Measurements from ENCODE around the gene ACTN1. TPM values are rescaled to one million over a fixed set of nuclear protein-coding genes. Genes with fewer than 3 reads are reported as not detected.

Gene ACTN1
- total RNA-seq, 3 donors from 2014 or later: 93.7 to 607 (median 128) TPM

DNA sequence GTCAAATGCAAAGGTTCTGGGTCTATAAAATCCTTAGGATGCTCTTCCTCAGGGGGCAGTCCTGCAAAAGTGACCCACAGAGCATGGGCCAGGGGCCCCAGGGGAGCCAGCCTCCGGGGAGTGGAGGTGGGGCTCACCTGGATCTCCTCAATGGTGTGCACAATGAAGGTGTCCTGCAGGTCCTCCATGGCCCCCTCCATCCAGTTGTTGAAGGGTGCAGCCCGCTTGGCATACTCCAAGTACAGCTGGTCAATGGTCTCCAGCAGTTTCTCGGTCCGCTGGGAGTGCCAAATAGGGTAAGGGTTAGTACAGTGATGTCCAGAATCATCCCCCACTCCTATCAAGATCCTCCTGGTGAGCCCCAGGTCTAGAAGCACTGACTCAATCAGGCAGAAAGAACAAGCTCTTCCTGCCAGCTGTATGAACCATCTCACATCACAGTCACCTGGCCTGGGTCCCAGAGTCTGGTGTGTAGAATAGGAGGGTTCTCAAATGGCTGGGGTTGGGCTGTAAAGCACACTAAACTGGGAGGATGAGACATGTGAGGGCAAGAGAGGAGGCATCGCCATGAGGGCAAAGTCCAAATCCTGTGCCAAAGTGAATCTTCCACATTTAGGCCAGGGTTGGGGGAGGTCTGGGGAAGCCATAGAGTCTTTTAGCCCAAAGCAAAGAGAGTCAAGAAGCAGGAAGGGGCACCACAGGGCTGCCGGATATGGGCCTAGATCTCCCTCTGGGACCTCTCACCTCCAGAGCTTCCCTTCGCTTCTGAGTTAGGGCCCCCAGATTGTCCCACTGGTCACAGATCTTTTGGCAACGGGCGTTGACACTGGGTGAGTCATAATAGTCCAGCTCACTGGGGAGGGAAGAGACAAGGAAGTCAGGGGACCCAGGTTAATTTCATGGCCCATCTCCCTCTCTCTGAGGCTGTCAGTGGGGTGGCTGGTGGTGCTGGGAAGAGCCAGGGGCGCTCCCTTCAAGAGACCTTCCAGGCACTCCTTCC lies 94.8 kb downstream of the ACTN1 start:
- ATAC-seq (peak; percentile 48), DNase-seq (no peak)
- TF ChIP-seq, protein P1, sequence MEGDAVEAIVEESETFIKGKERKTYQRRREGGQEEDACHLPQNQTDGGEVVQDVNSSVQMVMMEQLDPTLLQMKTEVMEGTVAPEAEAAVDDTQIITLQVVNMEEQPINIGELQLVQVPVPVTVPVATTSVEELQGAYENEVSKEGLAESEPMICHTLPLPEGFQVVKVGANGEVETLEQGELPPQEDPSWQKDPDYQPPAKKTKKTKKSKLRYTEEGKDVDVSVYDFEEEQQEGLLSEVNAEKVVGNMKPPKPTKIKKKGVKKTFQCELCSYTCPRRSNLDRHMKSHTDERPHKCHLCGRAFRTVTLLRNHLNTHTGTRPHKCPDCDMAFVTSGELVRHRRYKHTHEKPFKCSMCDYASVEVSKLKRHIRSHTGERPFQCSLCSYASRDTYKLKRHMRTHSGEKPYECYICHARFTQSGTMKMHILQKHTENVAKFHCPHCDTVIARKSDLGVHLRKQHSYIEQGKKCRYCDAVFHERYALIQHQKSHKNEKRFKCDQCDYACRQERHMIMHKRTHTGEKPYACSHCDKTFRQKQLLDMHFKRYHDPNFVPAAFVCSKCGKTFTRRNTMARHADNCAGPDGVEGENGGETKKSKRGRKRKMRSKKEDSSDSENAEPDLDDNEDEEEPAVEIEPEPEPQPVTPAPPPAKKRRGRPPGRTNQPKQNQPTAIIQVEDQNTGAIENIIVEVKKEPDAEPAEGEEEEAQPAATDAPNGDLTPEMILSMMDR (IDR thresholded peaks at IDR 0.05): no peak
- intact Hi-C loops (cut with DNase I, micrococcal nuclease): no loop called here
- Histone ChIP-seq H3K9me3 (no peaks in the 10 kb centered on the region), H3K36me3 (ENCODE audit: low read depth) (no peaks in the 10 kb centered on the region), H3K4me3 (no peak overlapping the region), H3K4me1 (ENCODE audit: low read depth) (no peaks in the 10 kb centered on the region)

DNA sequence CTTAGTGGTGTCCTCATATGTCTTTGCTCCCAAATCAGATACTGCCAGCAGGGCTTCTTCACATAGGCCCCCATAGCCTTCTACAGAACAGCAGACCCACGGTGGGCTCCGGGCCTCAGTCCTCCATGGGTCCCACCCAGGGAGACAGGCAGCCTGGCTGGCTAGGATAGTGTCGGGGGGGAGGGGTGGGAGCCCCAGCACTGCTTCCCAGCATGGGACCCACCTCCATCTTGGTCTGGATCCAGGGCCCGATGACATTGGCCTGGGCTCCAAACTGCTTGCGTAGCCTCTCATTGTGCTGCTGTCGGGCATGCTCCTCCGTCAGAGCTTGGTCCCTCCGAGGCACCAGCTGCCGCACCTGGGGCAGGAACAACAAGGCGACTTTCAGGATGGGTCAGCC lies 96.9 kb downstream of the ACTN1 start:
- ATAC-seq: no peak
- intact Hi-C loops (cut with DNase I, micrococcal nuclease): no loop called here
- Histone ChIP-seq H3K4me3 (no peak overlapping the region), H3K4me1 (ENCODE audit: low read depth) (no peaks in the 10 kb centered on the region), H3K36me3 (ENCODE audit: low read depth) (no peaks in the 10 kb centered on the region), H3K9me3 (no peaks in the 10 kb centered on the region)
- TF ChIP-seq, protein P1 (IDR thresholded peaks at IDR 0.05): no peak
- DNase-seq: no peak

DNA sequence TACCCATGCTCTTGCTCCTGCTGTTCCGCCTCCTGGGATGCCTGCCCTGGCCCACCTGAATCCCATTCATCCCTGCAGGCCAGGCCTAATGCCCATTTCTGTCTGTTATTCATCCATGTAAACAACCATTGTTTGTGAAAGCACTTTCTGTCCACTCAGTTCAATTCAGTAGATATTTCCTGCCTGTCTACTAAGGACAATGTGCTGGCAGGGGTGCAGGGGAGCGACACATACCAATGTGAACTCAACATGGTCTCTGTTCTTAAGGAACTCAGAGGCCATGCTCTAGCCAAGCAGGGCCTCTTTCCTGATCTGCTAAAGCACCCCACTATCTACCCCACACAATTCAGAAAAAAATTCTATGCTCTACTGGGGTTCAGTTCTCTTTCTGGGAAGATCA lies 97.7 kb downstream of the ACTN1 start:
- no peaks in the 10 kb centered on the region for H3K4me1 ChIP-seq (ENCODE audit: low read depth)
- no peak overlapping the region for H3K4me3 ChIP-seq
- TF ChIP-seq, protein P1 (IDR thresholded peaks at IDR 0.05): no peak
- intact Hi-C loops (cut with DNase I, micrococcal nuclease): no loop called here
- H3K36me3 ChIP-seq (ENCODE audit: low read depth): no peaks in the 10 kb centered on the region
- DNase-seq (no peak), ATAC-seq (no peak)
- no peaks in the 10 kb centered on the region for H3K9me3 ChIP-seq

DNA sequence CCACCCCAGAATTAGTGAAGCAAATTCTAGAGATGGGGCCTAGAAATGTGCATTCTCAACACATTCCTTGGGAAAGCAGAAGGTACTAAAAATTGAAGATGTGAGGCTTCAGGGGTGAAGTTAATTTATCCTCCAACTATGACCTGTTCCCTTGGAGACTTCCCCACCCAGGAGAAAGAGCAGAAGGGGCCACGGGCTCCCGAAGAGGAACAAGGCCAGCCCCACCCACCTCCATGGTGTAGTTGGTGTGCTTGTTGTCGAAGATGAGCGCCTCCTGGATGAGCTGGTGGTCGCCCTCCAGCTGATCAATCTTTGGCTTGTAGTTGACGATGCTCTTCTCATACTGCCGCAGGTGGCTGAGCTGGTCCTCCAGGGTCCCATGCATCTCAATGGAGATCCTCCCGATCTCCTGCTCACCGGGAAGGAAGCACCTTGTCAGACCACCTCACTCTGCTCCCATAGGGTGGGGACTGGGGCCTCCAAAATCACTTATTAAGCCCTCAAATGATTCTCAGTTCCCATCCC lies 98.5 kb downstream of the ACTN1 start:
- Histone ChIP-seq H3K4me1 (ENCODE audit: low read depth) (no peaks in the 10 kb centered on the region), H3K9me3 (no peaks in the 10 kb centered on the region), H3K36me3 (ENCODE audit: low read depth) (no peaks in the 10 kb centered on the region), H3K4me3 (no peak overlapping the region)
- DNase-seq: no peak
- TF ChIP-seq, protein P1 (IDR thresholded peaks at IDR 0.05): no peak
- no peak for ATAC-seq
- intact Hi-C loops (cut with DNase I, micrococcal nuclease): no loop called here

DNA sequence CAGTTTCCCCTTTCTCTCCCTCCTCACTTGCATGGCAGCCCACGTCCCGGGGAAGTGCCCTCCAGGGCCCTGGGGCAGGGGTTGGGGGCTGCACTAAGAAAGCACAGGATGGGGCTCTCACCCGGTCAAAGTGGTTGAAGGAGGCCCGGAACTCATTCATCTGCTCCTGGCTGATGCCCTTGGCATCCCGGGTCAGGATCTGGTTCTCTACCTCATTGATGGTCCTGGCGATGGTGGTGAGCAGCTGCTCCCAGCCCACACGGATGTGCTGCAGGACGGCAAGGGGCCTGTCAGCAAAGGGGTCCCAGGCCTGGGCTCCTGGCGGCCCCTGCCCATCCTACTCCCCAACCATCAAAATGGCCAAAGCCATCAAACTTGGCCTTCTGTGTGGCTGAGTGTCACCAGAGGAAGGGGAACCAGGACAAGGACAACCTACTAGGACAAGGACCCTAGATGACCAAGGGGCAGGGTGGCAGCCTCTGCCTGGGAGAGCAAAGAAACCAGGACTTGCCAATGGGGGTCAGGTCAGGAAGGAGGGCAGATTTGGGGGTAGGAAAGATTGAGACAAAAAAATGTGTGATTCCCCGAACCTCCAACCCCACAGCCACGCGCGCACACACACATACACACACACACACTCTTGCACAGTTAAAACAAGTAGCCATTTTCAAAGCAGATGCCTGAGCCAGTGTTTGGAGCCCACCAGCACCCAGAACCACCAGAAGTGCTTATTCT lies 99.1 kb downstream of the ACTN1 start:
- TF ChIP-seq, protein P1 (IDR thresholded peaks at IDR 0.05): no peak
- H3K4me1 ChIP-seq (ENCODE audit: low read depth): no peaks in the 10 kb centered on the region
- no peaks in the 10 kb centered on the region for H3K9me3 ChIP-seq
- ATAC-seq: no peak
- intact Hi-C loops (cut with DNase I, micrococcal nuclease): no loop called here
- H3K4me3 ChIP-seq: no peak overlapping the region
- no peaks in the 10 kb centered on the region for H3K36me3 ChIP-seq (ENCODE audit: low read depth)
- DNase-seq: no peak

All from mucosa of descending colon (tissue), 3 donors.